H1 (cell line): ENCODE data around the gene CGNL1. TPM values are rescaled to one million over a fixed set of nuclear protein-coding genes. Genes with fewer than 3 reads are reported as not detected.
A peak's percentile ranks its signal among the peaks of the same experiment; 100 is the strongest.

Source experiments
- CTCF ChIA-PET: fragments of 300-600 bp; sonication (Branson Sonifier 250); formaldehyde crosslinking; loops from one replicate; lab custom pipeline; 2021; ENCODE audit not compliant: partially characterized antibody; lab: Charles Lee
- POLR2A ChIA-PET: fragments of 300-600 bp; sonication (Branson Sonifier 250); formaldehyde crosslinking; loops from one replicate; lab custom pipeline; 2021; ENCODE audit warnings: inconsistent platforms; ENCODE audit not compliant: partially characterized antibody; lab: Charles Lee
- DNase-seq, 2 experiments: peaks; one replicate each; pipeline versions ENCODE4 v3.0.0 to v3.0.0-alpha.2; 2010 to 2022; ENCODE audit warnings: low spot score in 2 of 2, low read depth in 1 of 2, mixed read lengths in 1 of 2
- FAIRE-seq: peaks from 2 replicates; lab custom pipeline; 2011; peaks lifted over from hg19 to GRCh38; lab: Jason Lieb, UNC
- H2AFZ ChIP-seq: 2 replicates; pipeline ENCODE4 v1.8.1; 2012; ENCODE audit warnings: low read length, inconsistent platforms
- H2AK5ac ChIP-seq: 2 replicates; pipeline ENCODE4 v1.6.1; 2013; ENCODE audit warnings: low read depth, low read length
- H2BK120ac ChIP-seq: replicated peaks from 2 replicates; pipeline ENCODE3; 2013; ENCODE audit warnings: low read depth, low read length, inconsistent platforms
- H2BK12ac ChIP-seq: 2 replicates; pipeline ENCODE4 v1.6.1; 2013; ENCODE audit warnings: low read depth, low read length
- H2BK15ac ChIP-seq: 2 replicates; pipeline ENCODE4 v1.6.1; 2013; ENCODE audit warnings: low read length
- H2BK20ac ChIP-seq: 2 replicates; pipeline ENCODE4 v1.6.1; 2013; ENCODE audit warnings: low read length
- H2BK5ac ChIP-seq: 2 replicates; pipeline ENCODE4 v1.6.1; 2013; ENCODE audit warnings: low read depth, low read length
- H3K14ac ChIP-seq: 2 replicates; pipeline ENCODE4 v1.6.1; 2013; ENCODE audit warnings: inconsistent platforms; ENCODE audit not compliant: insufficient read length
- H3K18ac ChIP-seq: 2 replicates; pipeline ENCODE4 v1.6.1; 2013; ENCODE audit warnings: low read length; ENCODE audit errors: extremely low read depth
- H3K23ac ChIP-seq: 2 replicates; pipeline ENCODE4 v1.6.1; 2013; ENCODE audit warnings: inconsistent platforms; ENCODE audit not compliant: insufficient read length
- H3K23me2 ChIP-seq: 2 replicates; pipeline ENCODE4 v1.6.1; 2013; ENCODE audit warnings: low read depth, low read length
- H3K27ac ChIP-seq: 2 replicates; pipeline ENCODE4 v1.6.1; 2011; ENCODE audit warnings: low read depth, low read length, inconsistent platforms
- H3K27me3 ChIP-seq, 4 experiments: replicated peaks in 1 of 4; 1 replicate in 1 of 4; 2 replicates in 3 of 4; pipeline versions ENCODE4 v1.6.1 to v1.8.1; 2011 to 2013; ENCODE audit warnings: low read length in 3 of 4, mild to moderate bottlenecking in 3 of 4, inconsistent platforms in 2 of 4, mixed read lengths in 2 of 4, moderate library complexity in 1 of 4; ENCODE audit not compliant: control insufficient read depth in 3 of 4, insufficient read depth in 3 of 4; ENCODE audit errors: extremely low read depth in 1 of 4
- H3K36me3 ChIP-seq, 4 experiments: 2 replicates each; pipeline versions ENCODE4 v1.6.1 to v1.8.1; 2011 to 2013; ENCODE audit warnings: mild to moderate bottlenecking in 4 of 4, low read length in 3 of 4, moderate library complexity in 2 of 4, control low read depth in 1 of 4, inconsistent platforms in 1 of 4; ENCODE audit not compliant: insufficient read depth in 4 of 4, control insufficient read depth in 2 of 4
- H3K4ac ChIP-seq: replicated peaks from 2 replicates; pipeline ENCODE3; 2013; ENCODE audit warnings: low read length, low read depth, mixed read lengths, inconsistent platforms; ENCODE audit not compliant: insufficient read length
- H3K4me1 ChIP-seq, 4 experiments: replicated peaks in 1 of 4; 1 replicate in 1 of 4; 2 replicates in 3 of 4; pipeline versions ENCODE4 v1.6.1 to v1.8.1; 2011 to 2013; ENCODE audit warnings: low read length in 3 of 4, inconsistent platforms in 2 of 4, mixed read lengths in 1 of 4; ENCODE audit not compliant: insufficient read depth in 4 of 4, control insufficient read depth in 3 of 4
- H3K4me2 ChIP-seq, 2 experiments: 2 replicates each; pipeline versions ENCODE4 v1.6.1 to v1.8.1; 2011 to 2013; ENCODE audit warnings: low read depth in 2 of 2, low read length in 2 of 2, control low read depth in 1 of 2, inconsistent platforms in 1 of 2, mild to moderate bottlenecking in 1 of 2; ENCODE audit not compliant: insufficient read depth in 1 of 2
- H3K4me3 ChIP-seq, 4 experiments: fragments of 200-600, 300-600 bp in 1 of 4; sonication (generic), shearing (Covaris generic), sonication (Bioruptor Twin) in 1 of 4; 2 replicates each; pipeline versions ENCODE4 v1.5.1 to v1.8.1; 2011 to 2016; ENCODE audit warnings: low read length in 4 of 4, low read depth in 3 of 4, control low read depth in 2 of 4, inconsistent platforms in 2 of 4, mild to moderate bottlenecking in 2 of 4, mixed read lengths in 1 of 4, moderate library complexity in 1 of 4; ENCODE audit not compliant: insufficient read depth in 2 of 4; ENCODE audit errors: extremely low read depth in 1 of 4
- H3K56ac ChIP-seq: replicated peaks from 2 replicates; pipeline ENCODE3; 2013; ENCODE audit warnings: low read depth, mild to moderate bottlenecking, mixed read lengths, low read length, inconsistent platforms; ENCODE audit not compliant: insufficient read length
- H3K79me1 ChIP-seq: 2 replicates; pipeline ENCODE4 v1.6.1; 2013; ENCODE audit warnings: low read depth, low read length, control low read depth
- H3K79me2 ChIP-seq, 2 experiments: 2 replicates each; pipeline versions ENCODE4 v1.6.1 to v1.8.1; 2012 to 2013; ENCODE audit warnings: low read length in 2 of 2, mild to moderate bottlenecking in 2 of 2, inconsistent platforms in 1 of 2; ENCODE audit not compliant: insufficient read depth in 2 of 2, control insufficient read depth in 1 of 2
- H3K9ac ChIP-seq, 4 experiments: replicated peaks in 1 of 4; 1 replicate in 1 of 4; 2 replicates in 3 of 4; pipeline versions ENCODE4 v1.6.1 to v1.8.1; 2011 to 2013; ENCODE audit warnings: low read depth in 3 of 4, low read length in 3 of 4, control low read depth in 2 of 4, mild to moderate bottlenecking in 2 of 4, moderate library complexity in 2 of 4, inconsistent platforms in 1 of 4; ENCODE audit errors: extremely low read depth in 1 of 4
- H3K9me3 ChIP-seq, 2 experiments: 2 replicates each; pipeline versions ENCODE4 v1.6.1 to v1.8.1; 2012 to 2013; ENCODE audit warnings: mild to moderate bottlenecking in 2 of 2, moderate library complexity in 2 of 2, control low read depth in 1 of 2, inconsistent platforms in 1 of 2, low read depth in 1 of 2, low read length in 1 of 2, mixed read lengths in 1 of 2; ENCODE audit not compliant: insufficient read depth in 2 of 2
- H4K20me1 ChIP-seq, 2 experiments: replicated peaks in 1 of 2; 2 replicates each; pipeline versions ENCODE3 to v1.8.1; 2011 to 2013; ENCODE audit warnings: inconsistent platforms in 2 of 2, low read length in 2 of 2, mild to moderate bottlenecking in 1 of 2; ENCODE audit not compliant: insufficient read depth in 2 of 2, control insufficient read depth in 1 of 2
- H4K5ac ChIP-seq: 2 replicates; pipeline ENCODE4 v1.6.1; 2013; ENCODE audit warnings: low read length, low read depth, mixed read lengths, inconsistent platforms; ENCODE audit not compliant: insufficient read length
- H4K8ac ChIP-seq: 2 replicates; pipeline ENCODE4 v1.8.0; 2013; ENCODE audit warnings: mild to moderate bottlenecking, moderate library complexity, low read length, inconsistent platforms; ENCODE audit not compliant: insufficient read depth; ENCODE audit errors: extremely low read depth
- H4K91ac ChIP-seq: replicated peaks from 2 replicates; pipeline ENCODE3; 2013; ENCODE audit warnings: low read length, mixed read lengths, inconsistent platforms; ENCODE audit not compliant: insufficient read length
- FOSL1 ChIP-seq: IDR thresholded peaks from 2 replicates; pipeline ENCODE4 v1.6.1; 2011; ENCODE audit warnings: mild to moderate bottlenecking, low read depth, low read length, moderate library complexity; ENCODE audit not compliant: insufficient read depth
- TBP ChIP-seq: IDR thresholded peaks from 2 replicates; pipeline ENCODE4 v1.6.1; 2011; ENCODE audit warnings: low read depth, low read length, improper control_type of control experiment
- WGBS, 2 experiments: shearing (Covaris generic) in 1 of 2; methylation state at CpG; one replicate each; pipeline versions ENCODE4 v1.1.6 to v1.1.7; 2013 to 2015; ENCODE audit warnings: low lambda C conversion rate in 2 of 2, mixed read lengths in 2 of 2, inconsistent platforms in 1 of 2, low coverage in 1 of 2, missing lambda C conversion rate in 1 of 2; ENCODE audit not compliant: insufficient replicate concordance in 2 of 2, insufficient coverage in 1 of 2, insufficient read length in 1 of 2; ENCODE audit errors: extremely low coverage in 1 of 2, missing lambda C conversion rate in 1 of 2; 5-methylcytosine and 5-hydroxymethylcytosine counted together
- polyA plus RNA-seq, 7 experiments: library from polyadenylated mRNA; depleted of rRNA in 3 of 7; stranded (reverse) in 5 of 7; unstranded in 2 of 7; fragments of >200 nt in 5 of 7; fragments of 200-250 nt in 2 of 7; gene quantifications; 1 replicate in 5 of 7; 2 replicates in 1 of 7; 4 replicates in 1 of 7; pipeline versions ENCODE4 v1.2.1 to v1.2.3, GENCODE V29; 2011 to 2013; ENCODE audit warnings: missing spikeins in 2 of 7, mixed read lengths in 2 of 7
- total RNA-seq: library from RNA; stranded (reverse); fragmentation: NEBNext Ultra II Directional; extraction: Animal tissue kit (Norgen Biotek cat#: 25700); gene quantifications from 2 replicates; pipeline ENCODE4 v1.2.1, GENCODE V29; 2021

CGNL1 gene
- total and polyA plus RNA-seq, 2 of the 8 experiments (the other 6 are each of a cell fraction or from before 2014, with no cell fraction given), result 21.8 to 75.6 TPM

DNA sequence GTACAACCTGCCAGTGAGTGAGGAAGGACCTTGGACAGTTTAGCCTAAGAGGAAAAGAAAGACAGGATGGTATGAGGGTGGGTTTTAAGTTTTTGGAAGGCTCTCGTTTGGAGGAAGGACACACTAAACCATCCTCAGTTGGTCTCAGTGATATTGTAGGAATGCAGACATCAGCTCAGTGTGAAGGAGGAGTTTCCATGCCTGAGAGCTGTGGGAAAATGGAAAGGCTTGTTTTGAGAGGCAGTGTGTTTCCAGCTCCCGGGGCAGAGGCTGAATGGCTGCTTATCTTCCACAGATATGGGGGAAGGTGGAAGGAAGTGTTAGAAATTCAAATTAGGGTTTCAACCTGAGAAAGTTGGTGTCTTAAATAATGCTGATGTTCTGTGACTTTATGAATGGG lies 125.8 kb downstream of the CGNL1 start:
- H2AFZ ChIP-seq, result no peak overlapping the region
- H3K36me3 ChIP-seq, result no peaks in the 10 kb centered on the region
- H3K4me3 ChIP-seq, result no peak overlapping the region
- no peak overlapping the region for H3K27ac ChIP-seq
- no peak overlapping the region for H3K23ac ChIP-seq
- H3K18ac ChIP-seq, result no peak overlapping the region
- no peaks in the 10 kb centered on the region; a peak in 1 of 4 replicates for H3K79me2 ChIP-seq
- no peak overlapping the region for H2BK12ac ChIP-seq
- H4K91ac ChIP-seq, result no peak overlapping the region
- no peak overlapping the region for H3K9ac ChIP-seq
- no peak for DNase-seq
- H3K56ac ChIP-seq, result no peak overlapping the region
- 88% methylated on average over 2 of the region's 2 CpGs; no CpG with 5 or more reads in 1 of the 2 experiments for WGBS, 2 experiments
- no peak overlapping the region for H3K4me2 ChIP-seq
- no peak overlapping the region for H3K4ac ChIP-seq
- H3K27me3 ChIP-seq, result no peaks in the 10 kb centered on the region
- TF ChIP-seq TBP (no peak), FOSL1 (no peak)
- POLR2A ChIA-PET, result no interaction called here
- H3K14ac ChIP-seq, result no peak overlapping the region
- no peak overlapping the region for H2BK15ac ChIP-seq
- H4K8ac ChIP-seq, result no peak overlapping the region
- H2BK20ac ChIP-seq, result no peak overlapping the region
- no peak for FAIRE-seq
- H3K23me2 ChIP-seq, result no peaks in the 10 kb centered on the region; the same call in 1 of the 2 replicates
- peaks cover 0 to 5% (median 2%) of the 10 kb centered on the region in 4 experiments for H3K4me1 ChIP-seq
- H2BK5ac ChIP-seq, result 0 out of 2 replicates have a peak overlapping the region, but pooled peaks have one; percentile 3
- no peak overlapping the region for H4K5ac ChIP-seq
- CTCF ChIA-PET, result interaction anchor here (0.8 to 8.2 kb wide), 8 partner anchors 12 to 159 kb away, joined by 3 to 170 read pairs (median 28); no protein-coding TSS in a partner anchor
- no peaks in the 10 kb centered on the region; the same call in 1 of the 2 replicates for H3K79me1 ChIP-seq
- H2BK120ac ChIP-seq, result no peak overlapping the region
- H4K20me1 ChIP-seq, result peaks cover 4 to 5% of the 10 kb centered on the region in 2 experiments
- no peak overlapping the region for H2AK5ac ChIP-seq
- H3K9me3 ChIP-seq, result no peaks in the 10 kb centered on the region
